ENCODE results near the gene TTC31.

TTC31 gene

GRCh38 chr2:74499267-74499939, 16.5 kb downstream of the TTC31 start, which contains the start of gene LBX2:
LBX2 (minus strand) TSS chr2:74499603; CDS start chr2:74499537, 66 bp downstream.
- no peaks in the 10 kb centered on the region for H3K9me3 ChIP-seq (ENCODE audit: control insufficient read depth, low read length)
- H3K36me3 ChIP-seq (ENCODE audit: control insufficient read depth, insufficient read depth, low read length), result no peaks in the 10 kb centered on the region
- no peak within 1 kb of the TSS for H3K27ac ChIP-seq (ENCODE audit: insufficient read depth, low read depth, low read length, poor library complexity, severe bottlenecking)
- H3K27me3 ChIP-seq (ENCODE audit: control insufficient read depth, insufficient read depth, low read length, poor library complexity, severe bottlenecking), result peaks cover 95% of the 10 kb centered on the region
- H3K4me3 ChIP-seq (ENCODE audit: insufficient read depth, low read depth, low read length), result peak within 1 kb of the TSS; percentile 29
- 2% methylated on average over 65 of the region's 65 CpGs for WGBS, 2 experiments
- peaks cover 36% of the 10 kb centered on the region for H3K4me1 ChIP-seq (ENCODE audit: control insufficient read depth, insufficient read depth, low read length)

GRCh38 chr2:74499940-74500577, 17.2 kb downstream of the TTC31 start:
- no peaks in the 10 kb centered on the region for H3K9me3 ChIP-seq (ENCODE audit: control insufficient read depth, low read length)
- H3K4me1 ChIP-seq (ENCODE audit: control insufficient read depth, insufficient read depth, low read length), result peaks cover 36% of the 10 kb centered on the region
- peaks cover 100% of the 10 kb centered on the region for H3K27me3 ChIP-seq (ENCODE audit: control insufficient read depth, insufficient read depth, low read length, poor library complexity, severe bottlenecking)

GRCh38 chr2:74500578-74500946, 17.7 kb downstream of the TTC31 start:
- H3K27ac ChIP-seq (ENCODE audit: insufficient read depth, low read depth, low read length, poor library complexity, severe bottlenecking), result no peak overlapping the region
- peaks cover 100% of the 10 kb centered on the region for H3K27me3 ChIP-seq (ENCODE audit: control insufficient read depth, insufficient read depth, low read length, poor library complexity, severe bottlenecking)
- H3K4me3 ChIP-seq (ENCODE audit: insufficient read depth, low read depth, low read length), result no peak overlapping the region
- H3K9me3 ChIP-seq (ENCODE audit: control insufficient read depth, low read length), result no peaks in the 10 kb centered on the region
- peaks cover 36% of the 10 kb centered on the region for H3K4me1 ChIP-seq (ENCODE audit: control insufficient read depth, insufficient read depth, low read length)
- H3K36me3 ChIP-seq (ENCODE audit: control insufficient read depth, insufficient read depth, low read length), result peaks cover under 1% of the 10 kb centered on the region

More at GRCh38 chr2:74499940-74500577, 17.2 kb downstream of the TTC31 start:
- 22 to 24% methylated on average over 15 of the region's 15 CpGs for WGBS, 2 experiments
- no peaks in the 10 kb centered on the region for H3K36me3 ChIP-seq (ENCODE audit: control insufficient read depth, insufficient read depth, low read length)
- H3K4me3 ChIP-seq (ENCODE audit: insufficient read depth, low read depth, low read length), result no peak overlapping the region
- H3K27ac ChIP-seq (ENCODE audit: insufficient read depth, low read depth, low read length, poor library complexity, severe bottlenecking), result no peak overlapping the region

- 37 to 43% methylated on average over 18 of the region's 18 CpGs for WGBS, 2 experiments
- H3K36me3 ChIP-seq (ENCODE audit: control insufficient read depth, insufficient read depth, low read length), result peaks cover 5% of the 10 kb centered on the region
- H3K4me3 ChIP-seq (ENCODE audit: insufficient read depth, low read depth, low read length), result no peak overlapping the region
- H3K27me3 ChIP-seq (ENCODE audit: control insufficient read depth, insufficient read depth, low read length, poor library complexity, severe bottlenecking), result peaks cover 96% of the 10 kb centered on the region
- H3K9me3 ChIP-seq (ENCODE audit: control insufficient read depth, low read length), result no peaks in the 10 kb centered on the region
- H3K4me1 ChIP-seq (ENCODE audit: control insufficient read depth, insufficient read depth, low read length), result peaks cover 37% of the 10 kb centered on the region
- H3K27ac ChIP-seq (ENCODE audit: insufficient read depth, low read depth, low read length, poor library complexity, severe bottlenecking), result no peak overlapping the region
Measured at GRCh38 chr2:74501335-74502071, 18.6 kb downstream of the TTC31 start.

GRCh38 chr2:74502147-74502719, 19.4 kb downstream of the TTC31 start:
- WGBS, 2 experiments, result 12 to 13% methylated on average over 32 of the region's 32 CpGs

GRCh38 chr2:74502720-74503505, 20.0 kb downstream of the TTC31 start:
- H3K4me3 ChIP-seq (ENCODE audit: insufficient read depth, low read depth, low read length), result peak overlapping the region; percentile 40
- peaks cover 5% of the 10 kb centered on the region for H3K36me3 ChIP-seq (ENCODE audit: control insufficient read depth, insufficient read depth, low read length)
- peaks cover 41% of the 10 kb centered on the region for H3K4me1 ChIP-seq (ENCODE audit: control insufficient read depth, insufficient read depth, low read length)
- no peak overlapping the region for H3K27ac ChIP-seq (ENCODE audit: insufficient read depth, low read depth, low read length, poor library complexity, severe bottlenecking)
- H3K9me3 ChIP-seq (ENCODE audit: control insufficient read depth, low read length), result no peaks in the 10 kb centered on the region
- peaks cover 85% of the 10 kb centered on the region for H3K27me3 ChIP-seq (ENCODE audit: control insufficient read depth, insufficient read depth, low read length, poor library complexity, severe bottlenecking)
- WGBS, 2 experiments, result 2 to 3% methylated on average over 67 of the region's 67 CpGs

More at GRCh38 chr2:74502147-74502719, 19.4 kb downstream of the TTC31 start:
- H3K9me3 ChIP-seq (ENCODE audit: control insufficient read depth, low read length), result no peaks in the 10 kb centered on the region
- H3K4me1 ChIP-seq (ENCODE audit: control insufficient read depth, insufficient read depth, low read length), result peaks cover 41% of the 10 kb centered on the region
- peaks cover 5% of the 10 kb centered on the region for H3K36me3 ChIP-seq (ENCODE audit: control insufficient read depth, insufficient read depth, low read length)
- peaks cover 92% of the 10 kb centered on the region for H3K27me3 ChIP-seq (ENCODE audit: control insufficient read depth, insufficient read depth, low read length, poor library complexity, severe bottlenecking)
- peak overlapping the region; percentile 40 for H3K4me3 ChIP-seq (ENCODE audit: insufficient read depth, low read depth, low read length)
- no peak overlapping the region for H3K27ac ChIP-seq (ENCODE audit: insufficient read depth, low read depth, low read length, poor library complexity, severe bottlenecking)

GRCh38 chr2:74503506-74504475, 20.9 kb downstream of the TTC31 start:
- H3K27me3 ChIP-seq (ENCODE audit: control insufficient read depth, insufficient read depth, low read length, poor library complexity, severe bottlenecking), result peaks cover 85% of the 10 kb centered on the region
- peak overlapping the region; percentile 40 for H3K4me3 ChIP-seq (ENCODE audit: insufficient read depth, low read depth, low read length)
- H3K9me3 ChIP-seq (ENCODE audit: control insufficient read depth, low read length), result no peaks in the 10 kb centered on the region
- H3K27ac ChIP-seq (ENCODE audit: insufficient read depth, low read depth, low read length, poor library complexity, severe bottlenecking), result no peak overlapping the region
- 60 to 68% methylated on average over 45 of the region's 45 CpGs for WGBS, 2 experiments
- peaks cover 5% of the 10 kb centered on the region for H3K36me3 ChIP-seq (ENCODE audit: control insufficient read depth, insufficient read depth, low read length)
- H3K4me1 ChIP-seq (ENCODE audit: control insufficient read depth, insufficient read depth, low read length), result peaks cover 38% of the 10 kb centered on the region

- WGBS, 2 experiments, result 93 to 95% methylated on average over 3 of the region's 3 CpGs
- H3K27ac ChIP-seq (ENCODE audit: insufficient read depth, low read depth, low read length, poor library complexity, severe bottlenecking), result no peak overlapping the region
- H3K9me3 ChIP-seq (ENCODE audit: control insufficient read depth, low read length), result no peaks in the 10 kb centered on the region
- H3K4me3 ChIP-seq (ENCODE audit: insufficient read depth, low read depth, low read length), result no peak overlapping the region
- peaks cover 30% of the 10 kb centered on the region for H3K4me1 ChIP-seq (ENCODE audit: control insufficient read depth, insufficient read depth, low read length)
- H3K27me3 ChIP-seq (ENCODE audit: control insufficient read depth, insufficient read depth, low read length, poor library complexity, severe bottlenecking), result peaks cover 85% of the 10 kb centered on the region
- H3K36me3 ChIP-seq (ENCODE audit: control insufficient read depth, insufficient read depth, low read length), result peaks cover 5% of the 10 kb centered on the region
Measured at GRCh38 chr2:74504591-74504990, 21.7 kb downstream of the TTC31 start.
